ENCODE data around the gene GADD45G. TPM values are rescaled to one million over a fixed set of nuclear protein-coding genes. Genes with fewer than 3 reads are reported as not detected.

GADD45G gene
- total and polyA plus RNA-seq, 2 of the 4 experiments (the other 2 are of a cell fraction): 0.15 TPM; not detected in 1

DNA sequence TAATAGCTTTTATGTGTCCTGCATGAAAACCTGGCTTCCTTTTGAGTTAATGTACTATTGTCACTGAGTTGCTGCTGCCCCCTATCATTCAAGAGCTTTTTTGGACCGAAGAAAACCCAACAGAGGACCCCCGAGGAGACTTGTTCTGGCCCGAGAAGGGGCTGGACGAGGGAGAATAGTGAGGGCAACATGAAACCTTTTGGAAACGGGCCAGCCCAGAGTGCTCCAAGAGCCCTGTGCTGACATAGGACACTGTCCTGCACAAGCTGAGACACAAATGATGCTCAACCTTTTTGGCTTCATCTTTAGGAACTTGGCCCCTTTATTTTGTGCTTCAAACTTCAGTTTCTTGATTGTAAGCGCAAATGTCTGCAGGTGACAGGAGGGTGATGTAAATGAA, 4.0 kb upstream of the GADD45G start:
- H3K9ac ChIP-seq (ENCODE audit: low read depth, low read length): no peak overlapping the region
- no TSS peak for BruUV-seq (replicated peaks)
- H4K8ac ChIP-seq (ENCODE audit: low read depth in 2 of 2, low read length in 2 of 2): no peak overlapping the region
- no peak overlapping the region for H3K56ac ChIP-seq (ENCODE audit: extremely low read depth, insufficient read depth, low read length)
- intact Hi-C loops (cut with micrococcal nuclease) (no loop called here), dilution Hi-C loops (cut with HindIII; ENCODE audit: low sequenced_read_pairs, unreplicated experiment) (no loop called here), in situ Hi-C loops (cut with MboI; ENCODE audit: low sequenced_read_pairs) (loop anchor here (5.0 kb wide), 1 partner anchor 501 kb away; no protein-coding TSS in a partner anchor)
- no peak overlapping the region for H2AK5ac ChIP-seq (ENCODE audit: low read depth, low read length)
- no peak overlapping the region for H3K18ac ChIP-seq (ENCODE audit: low read depth, low read length)
- no peak overlapping the region for H3K4me2 ChIP-seq (ENCODE audit: low read depth, low read length)
- H2AK9ac ChIP-seq (replicated peaks; ENCODE audit: low read depth, low read length, poor library complexity): no peak overlapping the region
- no peaks in the 10 kb centered on the region; the same call in 1 of the 2 replicates for H3K9me1 ChIP-seq (ENCODE audit: insufficient read depth, low read length)
- H2AFZ ChIP-seq (replicated peaks; ENCODE audit: low read length, poor library complexity): no peak overlapping the region
- ATAC-seq (ENCODE audit: low read depth) (no peak), DNase-seq (no peak)
- no peak overlapping the region for H4K91ac ChIP-seq (ENCODE audit: insufficient read depth, low read depth, low read length)
- H2BK120ac ChIP-seq (ENCODE audit: low read depth, low read length): no peak overlapping the region
- no peak overlapping the region for H3K4ac ChIP-seq (ENCODE audit: low read depth, low read length)
- no peak overlapping the region for H2BK5ac ChIP-seq (ENCODE audit: low read depth, low read length, poor library complexity, severe bottlenecking)
- no peak overlapping the region for H2BK15ac ChIP-seq (ENCODE audit: low read depth, low read length)
- peaks cover 4% of the 10 kb centered on the region for H3K4me1 ChIP-seq (ENCODE audit: control insufficient read depth, insufficient read depth, low read length)
- POLR2A ChIA-PET (ENCODE audit: unreplicated experiment): no interaction called here
- H3K27me3 ChIP-seq (ENCODE audit: control insufficient read depth, insufficient read depth, low read length): peaks cover 40% of the 10 kb centered on the region
- no peak overlapping the region for H3K27ac ChIP-seq (ENCODE audit: insufficient read depth, low read length)
- CTCF ChIA-PET: interaction anchor here (1.4 to 1.8 kb wide), 2 partner anchors 8 to 502 kb away, joined by 3 to 4 read pairs; no protein-coding TSS in a partner anchor
- H3K79me1 ChIP-seq (ENCODE audit: low read depth in 1 of 2, low read length in 2 of 2): no peaks in the 10 kb centered on the region
- H2BK20ac ChIP-seq (ENCODE audit: low read depth, low read length): no peak overlapping the region
- H3K36me3 ChIP-seq (ENCODE audit: control insufficient read depth, insufficient read depth, low read length): no peaks in the 10 kb centered on the region
- H4K20me1 ChIP-seq (ENCODE audit: insufficient read depth, low read length): no peaks in the 10 kb centered on the region
- H4K5ac ChIP-seq (ENCODE audit: low read depth, low read length): no peak overlapping the region
- H3K9me3 ChIP-seq (ENCODE audit: control insufficient read depth, insufficient read depth, low read length): no peaks in the 10 kb centered on the region
- 24% methylated on average over 3 of the region's 6 CpGs; no CpG with 5 or more reads in 1 of the 2 experiments for WGBS, 2 experiments (ENCODE audit: extremely low coverage in 2 of 2, insufficient read length in 1 of 2)
- H3K23ac ChIP-seq (ENCODE audit: low read depth, low read length): no peak overlapping the region
- H3K4me3 ChIP-seq (ENCODE audit: insufficient read depth, low read depth, low read length): no peak overlapping the region
- no peak overlapping the region for H3K14ac ChIP-seq (replicated peaks; ENCODE audit: low read depth, low read length)
- TF ChIP-seq, protein P1, sequence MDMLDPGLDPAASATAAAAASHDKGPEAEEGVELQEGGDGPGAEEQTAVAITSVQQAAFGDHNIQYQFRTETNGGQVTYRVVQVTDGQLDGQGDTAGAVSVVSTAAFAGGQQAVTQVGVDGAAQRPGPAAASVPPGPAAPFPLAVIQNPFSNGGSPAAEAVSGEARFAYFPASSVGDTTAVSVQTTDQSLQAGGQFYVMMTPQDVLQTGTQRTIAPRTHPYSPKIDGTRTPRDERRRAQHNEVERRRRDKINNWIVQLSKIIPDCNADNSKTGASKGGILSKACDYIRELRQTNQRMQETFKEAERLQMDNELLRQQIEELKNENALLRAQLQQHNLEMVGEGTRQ (IDR thresholded peaks at IDR 0.05; ENCODE audit: low read depth, low read length): no peak
- TF ChIP-seq RCOR1 (IDR thresholded peaks at IDR 0.05; ENCODE audit: insufficient replicate concordance, low read length): no peak
- no peak for TF ChIP-seq FOS (IDR thresholded peaks at IDR 0.05; ENCODE audit: low read depth, low read length)
- no peak for TF ChIP-seq RAD21 (IDR thresholded peaks at IDR 0.05; ENCODE audit: low read length)
- no peak for TF ChIP-seq CEBPB (IDR thresholded peaks at IDR 0.05; ENCODE audit: low read depth, low read length)
- no peak for TF ChIP-seq POLR2A (IDR thresholded peaks at IDR 0.05; ENCODE audit: low read depth, low read length)
- TF ChIP-seq NFE2L2 (IDR thresholded peaks at IDR 0.05; ENCODE audit: low read depth, low read length): no peak
- TF ChIP-seq BHLHE40 (IDR thresholded peaks at IDR 0.05; ENCODE audit: low read depth, low read length): no peak
- no peak for TF ChIP-seq MAFK (IDR thresholded peaks at IDR 0.05; ENCODE audit: low read depth, low read length)
- TF ChIP-seq CHD1 (IDR thresholded peaks at IDR 0.05; ENCODE audit: low read depth, low read length): no peak
- no peak for TF ChIP-seq SMC3 (IDR thresholded peaks at IDR 0.05; ENCODE audit: low read depth, low read length)
- TF ChIP-seq, protein P2, sequence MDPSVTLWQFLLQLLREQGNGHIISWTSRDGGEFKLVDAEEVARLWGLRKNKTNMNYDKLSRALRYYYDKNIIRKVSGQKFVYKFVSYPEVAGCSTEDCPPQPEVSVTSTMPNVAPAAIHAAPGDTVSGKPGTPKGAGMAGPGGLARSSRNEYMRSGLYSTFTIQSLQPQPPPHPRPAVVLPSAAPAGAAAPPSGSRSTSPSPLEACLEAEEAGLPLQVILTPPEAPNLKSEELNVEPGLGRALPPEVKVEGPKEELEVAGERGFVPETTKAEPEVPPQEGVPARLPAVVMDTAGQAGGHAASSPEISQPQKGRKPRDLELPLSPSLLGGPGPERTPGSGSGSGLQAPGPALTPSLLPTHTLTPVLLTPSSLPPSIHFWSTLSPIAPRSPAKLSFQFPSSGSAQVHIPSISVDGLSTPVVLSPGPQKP (IDR thresholded peaks at IDR 0.05; ENCODE audit: borderline replicate concordance, low read depth, low read length): no peak
- TF ChIP-seq, protein P3, sequence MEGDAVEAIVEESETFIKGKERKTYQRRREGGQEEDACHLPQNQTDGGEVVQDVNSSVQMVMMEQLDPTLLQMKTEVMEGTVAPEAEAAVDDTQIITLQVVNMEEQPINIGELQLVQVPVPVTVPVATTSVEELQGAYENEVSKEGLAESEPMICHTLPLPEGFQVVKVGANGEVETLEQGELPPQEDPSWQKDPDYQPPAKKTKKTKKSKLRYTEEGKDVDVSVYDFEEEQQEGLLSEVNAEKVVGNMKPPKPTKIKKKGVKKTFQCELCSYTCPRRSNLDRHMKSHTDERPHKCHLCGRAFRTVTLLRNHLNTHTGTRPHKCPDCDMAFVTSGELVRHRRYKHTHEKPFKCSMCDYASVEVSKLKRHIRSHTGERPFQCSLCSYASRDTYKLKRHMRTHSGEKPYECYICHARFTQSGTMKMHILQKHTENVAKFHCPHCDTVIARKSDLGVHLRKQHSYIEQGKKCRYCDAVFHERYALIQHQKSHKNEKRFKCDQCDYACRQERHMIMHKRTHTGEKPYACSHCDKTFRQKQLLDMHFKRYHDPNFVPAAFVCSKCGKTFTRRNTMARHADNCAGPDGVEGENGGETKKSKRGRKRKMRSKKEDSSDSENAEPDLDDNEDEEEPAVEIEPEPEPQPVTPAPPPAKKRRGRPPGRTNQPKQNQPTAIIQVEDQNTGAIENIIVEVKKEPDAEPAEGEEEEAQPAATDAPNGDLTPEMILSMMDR (conservative IDR thresholded peaks at IDR 0.05; ENCODE audit: low read depth, low read length): no peak
- TF ChIP-seq RFX5 (IDR thresholded peaks at IDR 0.05; ENCODE audit: low read depth, low read length): no peak
- TF ChIP-seq MXI1 (IDR thresholded peaks at IDR 0.05; ENCODE audit: borderline replicate concordance, low read depth, low read length): no peak
